Measurements from ENCODE around the gene PRRC1.
"Not testable (repeated sequence)": the region's sequence is repeated elsewhere in the genome, so short reads cannot be mapped to it uniquely, and the experiment has no call there.

The PRRC1 gene

GRCh38 chr5:127545249-127545648, 27.8 kb downstream of the PRRC1 start:
- peaks cover 31% of the 10 kb centered on the region for H3K36me3 ChIP-seq (ENCODE audit: insufficient read depth, low read length)
- not testable (repeated sequence) for H3K4me3 ChIP-seq (ENCODE audit: low read depth, low read length); H2AFZ ChIP-seq (ENCODE audit: low read length, unreplicated experiment); H3K27me3 ChIP-seq (ENCODE audit: insufficient read depth, low read length); H3K27ac ChIP-seq (ENCODE audit: low read depth, low read length); H3K4me1 ChIP-seq (ENCODE audit: control insufficient read depth, insufficient read depth, low read length, unreplicated experiment)
- H3K79me2 ChIP-seq (ENCODE audit: control insufficient read depth, insufficient read depth, low read length, unreplicated experiment) = peaks cover 11% of the 10 kb centered on the region

- no peak overlapping the region for H3K27ac ChIP-seq (ENCODE audit: low read depth, low read length)
- no peaks in the 10 kb centered on the region for H3K27me3 ChIP-seq (ENCODE audit: insufficient read depth, low read length)
- no peak overlapping the region for H3K4me3 ChIP-seq (ENCODE audit: low read depth, low read length)
- no peaks in the 10 kb centered on the region for H3K4me1 ChIP-seq (ENCODE audit: control insufficient read depth, insufficient read depth, low read length, unreplicated experiment)
- H2AFZ ChIP-seq (ENCODE audit: low read length, unreplicated experiment) = no peak overlapping the region
- H3K36me3 ChIP-seq (ENCODE audit: insufficient read depth, low read length) = peaks cover 40% of the 10 kb centered on the region
- H3K79me2 ChIP-seq (ENCODE audit: control insufficient read depth, insufficient read depth, low read length, unreplicated experiment) = peaks cover 8% of the 10 kb centered on the region
Measured at GRCh38 chr5:127549551-127549950, 32.1 kb downstream of the PRRC1 start.

GRCh38 chr5:127550652-127551409, 33.4 kb downstream of the PRRC1 start:
- Histone ChIP-seq H3K36me3 (ENCODE audit: insufficient read depth, low read length) (peaks cover 41% of the 10 kb centered on the region), H3K4me1 (ENCODE audit: control insufficient read depth, insufficient read depth, low read length, unreplicated experiment) (no peaks in the 10 kb centered on the region), H3K27ac (ENCODE audit: low read depth, low read length) (no peak overlapping the region), H3K27me3 (ENCODE audit: insufficient read depth, low read length) (no peaks in the 10 kb centered on the region), H2AFZ (ENCODE audit: low read length, unreplicated experiment) (no peak overlapping the region), H3K79me2 (ENCODE audit: control insufficient read depth, insufficient read depth, low read length, unreplicated experiment) (peaks cover 7% of the 10 kb centered on the region), H3K4me3 (ENCODE audit: low read depth, low read length) (no peak overlapping the region)

GRCh38 chr5:127551410-127552041, 34.1 kb downstream of the PRRC1 start:
- no peaks in the 10 kb centered on the region for H3K4me1 ChIP-seq (ENCODE audit: control insufficient read depth, insufficient read depth, low read length, unreplicated experiment)

GRCh38 chr5:127555826-127556225, 38.4 kb downstream of the PRRC1 start:
- no peak overlapping the region for H3K27ac ChIP-seq (ENCODE audit: low read depth, low read length)

More at GRCh38 chr5:127551410-127552041, 34.1 kb downstream of the PRRC1 start:
- Histone ChIP-seq H3K4me3 (ENCODE audit: low read depth, low read length) (no peak overlapping the region), H3K27me3 (ENCODE audit: insufficient read depth, low read length) (no peaks in the 10 kb centered on the region), H3K27ac (ENCODE audit: low read depth, low read length) (no peak overlapping the region), H3K36me3 (ENCODE audit: insufficient read depth, low read length) (peaks cover 34% of the 10 kb centered on the region), H3K79me2 (ENCODE audit: control insufficient read depth, insufficient read depth, low read length, unreplicated experiment) (peaks cover under 1% of the 10 kb centered on the region), H2AFZ (ENCODE audit: low read length, unreplicated experiment) (no peak overlapping the region)

GRCh38 chr5:127556609-127557334, 39.3 kb downstream of the PRRC1 start:
- Histone ChIP-seq H3K27ac (ENCODE audit: low read depth, low read length) (no peak overlapping the region), H3K27me3 (ENCODE audit: insufficient read depth, low read length) (no peaks in the 10 kb centered on the region), H3K79me2 (ENCODE audit: control insufficient read depth, insufficient read depth, low read length, unreplicated experiment) (no peaks in the 10 kb centered on the region), H3K36me3 (ENCODE audit: insufficient read depth, low read length) (peaks cover 10% of the 10 kb centered on the region), H3K4me1 (ENCODE audit: control insufficient read depth, insufficient read depth, low read length, unreplicated experiment) (no peaks in the 10 kb centered on the region), H2AFZ (ENCODE audit: low read length, unreplicated experiment) (no peak overlapping the region), H3K4me3 (ENCODE audit: low read depth, low read length) (no peak overlapping the region)

More at GRCh38 chr5:127555826-127556225, 38.4 kb downstream of the PRRC1 start:
- H2AFZ ChIP-seq (ENCODE audit: low read length, unreplicated experiment) = no peak overlapping the region
- H3K36me3 ChIP-seq (ENCODE audit: insufficient read depth, low read length) = peaks cover 16% of the 10 kb centered on the region
- no peaks in the 10 kb centered on the region for H3K4me1 ChIP-seq (ENCODE audit: control insufficient read depth, insufficient read depth, low read length, unreplicated experiment)
- no peaks in the 10 kb centered on the region for H3K27me3 ChIP-seq (ENCODE audit: insufficient read depth, low read length)
- H3K79me2 ChIP-seq (ENCODE audit: control insufficient read depth, insufficient read depth, low read length, unreplicated experiment) = no peaks in the 10 kb centered on the region
- no peak overlapping the region for H3K4me3 ChIP-seq (ENCODE audit: low read depth, low read length)

GRCh38 chr5:127558273-127558672, 40.8 kb downstream of the PRRC1 start:
- Histone ChIP-seq H2AFZ (ENCODE audit: low read length, unreplicated experiment) (no peak overlapping the region), H3K27me3 (ENCODE audit: insufficient read depth, low read length) (no peaks in the 10 kb centered on the region), H3K36me3 (ENCODE audit: insufficient read depth, low read length) (peaks cover 4% of the 10 kb centered on the region; the same call in 1 of the 2 replicates), H3K4me3 (ENCODE audit: low read depth, low read length) (no peak overlapping the region), H3K27ac (ENCODE audit: low read depth, low read length) (no peak overlapping the region), H3K79me2 (ENCODE audit: control insufficient read depth, insufficient read depth, low read length, unreplicated experiment) (no peaks in the 10 kb centered on the region), H3K4me1 (ENCODE audit: control insufficient read depth, insufficient read depth, low read length, unreplicated experiment) (peaks cover 7% of the 10 kb centered on the region)

GRCh38 chr5:127561254-127561653, 43.8 kb downstream of the PRRC1 start:
- Histone ChIP-seq H2AFZ (ENCODE audit: low read length, unreplicated experiment) (no peak overlapping the region), H3K4me3 (ENCODE audit: low read depth, low read length) (no peak overlapping the region), H3K27ac (ENCODE audit: low read depth, low read length) (no peak overlapping the region), H3K36me3 (ENCODE audit: insufficient read depth, low read length) (no peaks in the 10 kb centered on the region), H3K79me2 (ENCODE audit: control insufficient read depth, insufficient read depth, low read length, unreplicated experiment) (no peaks in the 10 kb centered on the region), H3K4me1 (ENCODE audit: control insufficient read depth, insufficient read depth, low read length, unreplicated experiment) (peaks cover 7% of the 10 kb centered on the region), H3K27me3 (ENCODE audit: insufficient read depth, low read length) (no peaks in the 10 kb centered on the region)

GRCh38 chr5:127562252-127562651, 44.8 kb downstream of the PRRC1 start:
- Histone ChIP-seq H3K79me2 (ENCODE audit: control insufficient read depth, insufficient read depth, low read length, unreplicated experiment) (no peaks in the 10 kb centered on the region), H2AFZ (ENCODE audit: low read length, unreplicated experiment) (peak overlapping the region; percentile 25), H3K4me3 (ENCODE audit: low read depth, low read length) (no peak overlapping the region), H3K27ac (ENCODE audit: low read depth, low read length) (no peak overlapping the region), H3K36me3 (ENCODE audit: insufficient read depth, low read length) (no peaks in the 10 kb centered on the region), H3K27me3 (ENCODE audit: insufficient read depth, low read length) (0 out of 2 replicates have a peak, but pooled peaks cover 2% of the 10 kb centered on the region), H3K4me1 (ENCODE audit: control insufficient read depth, insufficient read depth, low read length, unreplicated experiment) (peaks cover 7% of the 10 kb centered on the region)

- Histone ChIP-seq H3K36me3 (ENCODE audit: insufficient read depth, low read length) (no peaks in the 10 kb centered on the region), H3K4me3 (ENCODE audit: low read depth, low read length) (no peak overlapping the region), H3K4me1 (ENCODE audit: control insufficient read depth, insufficient read depth, low read length, unreplicated experiment) (peaks cover 7% of the 10 kb centered on the region), H3K27me3 (ENCODE audit: insufficient read depth, low read length) (peaks cover 7% of the 10 kb centered on the region; the same call in 1 of the 2 replicates), H3K27ac (ENCODE audit: low read depth, low read length) (no peak overlapping the region), H2AFZ (ENCODE audit: low read length, unreplicated experiment) (peak overlapping the region; percentile 25), H3K79me2 (ENCODE audit: control insufficient read depth, insufficient read depth, low read length, unreplicated experiment) (no peaks in the 10 kb centered on the region)
Measured at GRCh38 chr5:127563136-127563535, 45.7 kb downstream of the PRRC1 start.

All from ACC112 (cell line).